CD1c-positive myeloid dendritic cell (primary cell): Measurements from ENCODE around the gene FAM151A.

ENCODE experiments used
- DNase-seq: peaks from one replicate; pipeline ENCODE4 v3.0.0-alpha.2; 2016; ENCODE audit errors: extremely low spot score

FAM151A gene

DNA sequence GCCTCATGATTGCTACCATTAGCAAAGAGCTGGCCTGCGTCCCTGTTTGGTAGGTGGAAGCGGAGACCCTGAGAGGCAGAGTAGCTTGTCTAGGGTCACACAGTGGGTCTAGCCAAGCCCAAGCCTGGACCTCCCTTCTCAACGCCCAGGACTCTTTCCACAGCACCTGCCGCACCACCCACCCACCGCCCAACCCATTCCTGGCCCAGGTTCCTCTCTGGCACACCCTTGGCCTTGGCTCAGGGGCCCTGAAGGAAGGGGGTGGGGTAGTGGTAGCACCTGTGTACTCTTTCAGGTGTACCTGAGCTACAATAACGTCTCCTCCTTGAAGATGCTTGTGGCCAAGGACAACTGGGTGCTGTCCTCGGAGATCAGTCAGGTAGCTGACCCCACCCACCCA, 19.3 kb downstream of the FAM151A start:
- DNase-seq, result no peak

DNA sequence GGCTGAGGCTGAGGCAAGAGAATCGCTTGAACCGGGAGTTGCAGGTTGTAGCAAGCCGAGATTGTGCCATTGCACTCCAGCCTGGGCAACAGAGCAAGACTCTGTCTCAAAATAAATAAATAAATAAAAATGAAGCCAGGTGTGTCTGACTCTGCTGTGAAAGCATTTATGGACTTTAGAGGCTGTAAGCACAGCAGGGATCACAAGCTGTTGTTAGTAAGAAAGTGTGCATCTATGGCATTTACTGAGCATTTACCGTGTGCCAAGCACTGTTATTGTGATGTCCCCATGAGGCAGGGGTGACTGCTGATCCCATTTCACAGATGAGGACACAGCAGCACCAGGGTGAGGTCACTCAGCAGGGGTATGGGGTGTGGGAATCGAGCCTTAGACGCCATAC, 20.1 kb downstream of the FAM151A start:
- no peak for DNase-seq

GRCh38 chr1:54602554-54602953, 20.8 kb downstream of the FAM151A start:
- DNase-seq, result no peak

DNA sequence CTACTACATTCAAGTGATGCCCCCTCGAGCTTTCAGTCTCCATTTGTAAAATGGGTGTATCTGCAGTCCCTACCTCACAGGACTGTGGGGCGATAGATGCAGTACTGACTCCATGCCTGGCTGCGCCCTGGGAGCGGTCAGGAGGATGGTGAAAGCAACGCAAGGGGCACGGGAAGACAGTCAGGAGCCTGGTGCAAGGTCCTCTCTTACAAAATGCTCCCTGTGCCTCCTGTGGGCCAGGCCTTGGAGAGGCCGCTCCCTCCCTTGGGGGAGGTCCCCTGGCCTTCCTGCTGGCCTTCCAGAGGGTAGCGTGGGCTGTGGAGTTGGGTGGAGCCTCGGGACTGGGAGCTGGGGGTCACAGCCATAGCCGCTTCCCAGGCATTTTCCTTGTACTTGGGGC, 21.6 kb downstream of the FAM151A start:
- DNase-seq, result no peak

DNA sequence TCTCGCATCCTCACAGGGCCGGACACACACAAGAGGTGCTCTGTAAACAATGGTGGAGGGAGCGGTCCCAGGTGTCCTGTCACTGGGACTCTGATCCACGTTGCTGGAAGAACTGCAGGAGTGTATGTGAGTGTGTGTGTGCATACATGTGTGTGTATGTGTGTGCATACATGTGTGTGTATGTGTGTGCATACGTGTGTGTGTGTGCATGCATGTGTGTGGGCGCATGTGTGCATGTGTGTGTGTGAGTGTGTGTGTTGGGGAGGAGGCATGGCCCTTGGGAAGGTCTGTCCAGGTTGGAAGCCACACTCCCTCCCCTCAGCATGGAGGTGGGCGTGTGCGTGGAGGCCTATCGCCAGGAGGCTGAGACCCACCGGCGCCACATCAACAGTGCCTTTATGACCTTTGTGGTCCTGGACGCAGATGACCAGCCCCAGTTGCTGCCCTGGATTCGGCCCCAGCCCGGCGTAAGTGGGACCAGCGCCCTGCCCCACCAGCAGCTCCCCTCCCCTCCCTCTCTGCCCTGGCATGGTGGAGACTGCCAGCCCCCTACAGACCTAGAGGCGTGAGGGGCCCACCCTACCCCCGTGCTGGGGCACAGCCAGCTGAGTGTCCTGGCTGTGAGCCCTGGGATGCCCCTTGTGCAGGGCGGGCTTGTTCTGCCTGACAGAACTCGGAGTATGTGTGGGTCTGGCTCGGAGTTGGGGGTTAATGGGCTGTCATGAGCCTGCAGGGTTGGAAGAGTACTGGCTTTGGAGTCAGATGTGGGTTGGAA, 22.2 kb downstream of the FAM151A start:
- no peak for DNase-seq

GRCh38 chr1:54599211-54599823, 24.0 kb downstream of the FAM151A start:
- no peak for DNase-seq

DNA sequence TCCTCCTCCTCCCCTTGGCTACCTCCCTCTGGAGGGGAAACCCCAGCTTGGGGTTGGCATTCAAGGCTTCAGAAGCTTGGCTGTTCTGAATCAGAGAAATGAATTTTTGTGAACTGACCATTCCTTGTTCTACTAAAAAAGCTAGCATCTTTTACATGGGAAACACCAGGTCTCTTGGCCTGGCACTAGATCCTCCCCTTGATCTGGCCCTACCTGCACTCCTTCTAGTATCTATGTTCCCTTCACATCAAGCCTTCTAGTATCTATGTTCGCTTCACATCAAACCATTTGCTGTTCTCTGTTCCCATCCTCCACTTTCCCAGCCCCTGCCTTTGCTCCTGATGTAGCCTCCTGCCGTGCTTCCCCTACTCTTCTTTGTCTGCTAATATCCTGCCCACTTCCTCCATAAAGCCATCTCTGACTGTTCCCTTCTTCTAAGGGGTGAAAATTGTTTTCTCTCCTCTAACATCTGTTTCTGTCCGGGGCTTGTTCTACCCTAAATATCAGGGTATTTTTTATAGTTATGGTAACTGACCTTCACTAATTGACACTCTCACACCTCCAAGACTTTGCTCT, 25.8 kb downstream of the FAM151A start:
- DNase-seq, result no peak

DNA sequence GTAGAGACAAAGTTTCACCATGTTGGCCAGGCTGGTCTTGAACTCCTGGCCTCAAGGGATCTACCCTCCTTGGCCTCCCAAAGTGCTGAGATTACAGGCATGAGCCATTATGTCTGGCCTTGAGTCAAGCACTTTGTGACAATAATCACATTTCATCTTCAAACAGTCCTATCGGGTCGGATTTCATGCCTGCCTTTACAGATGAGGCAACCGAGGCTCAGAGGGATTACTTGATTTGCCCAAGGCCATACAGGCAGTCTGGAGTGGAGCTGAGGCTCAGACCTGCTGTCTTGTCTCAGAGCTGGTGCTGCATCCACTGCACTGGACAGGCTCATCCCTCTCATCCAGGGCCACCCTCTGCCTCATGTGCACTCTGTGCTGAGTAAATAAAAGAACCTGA, 26.6 kb downstream of the FAM151A start:
- DNase-seq, result no peak

DNA sequence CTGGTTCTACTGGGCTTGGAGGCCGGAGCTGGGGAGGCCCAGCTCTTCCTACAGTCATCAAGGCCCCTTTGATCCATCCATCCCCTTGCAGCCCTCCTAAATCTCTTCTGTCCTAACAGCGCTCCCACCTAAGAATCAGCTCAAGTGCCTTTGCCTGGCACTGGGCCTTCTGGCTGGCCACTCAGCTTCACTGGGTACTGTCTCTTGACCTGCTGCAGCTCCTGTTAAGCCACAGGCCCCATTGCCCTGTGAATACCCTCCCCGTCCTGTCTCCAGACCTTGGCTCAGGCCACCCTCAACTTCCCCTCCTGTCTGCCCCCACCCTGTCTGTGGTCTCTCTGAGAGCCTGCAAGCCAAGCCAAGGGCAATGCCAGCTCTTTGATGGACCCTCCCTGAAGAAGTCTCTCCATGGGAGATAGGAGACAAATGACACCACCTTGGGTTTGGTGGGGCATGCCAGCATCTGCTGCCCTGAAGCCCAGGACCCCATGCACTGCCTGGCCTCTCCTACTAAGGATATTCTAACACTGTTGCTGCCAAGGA, 27.3 kb downstream of the FAM151A start:
- no peak for DNase-seq

GRCh38 chr1:54594463-54594862, 28.9 kb downstream of the FAM151A start:
- no peak for DNase-seq

- DNase-seq, result no peak
Measured at GRCh38 chr1:54593571-54594160, 29.7 kb downstream of the FAM151A start.

DNA sequence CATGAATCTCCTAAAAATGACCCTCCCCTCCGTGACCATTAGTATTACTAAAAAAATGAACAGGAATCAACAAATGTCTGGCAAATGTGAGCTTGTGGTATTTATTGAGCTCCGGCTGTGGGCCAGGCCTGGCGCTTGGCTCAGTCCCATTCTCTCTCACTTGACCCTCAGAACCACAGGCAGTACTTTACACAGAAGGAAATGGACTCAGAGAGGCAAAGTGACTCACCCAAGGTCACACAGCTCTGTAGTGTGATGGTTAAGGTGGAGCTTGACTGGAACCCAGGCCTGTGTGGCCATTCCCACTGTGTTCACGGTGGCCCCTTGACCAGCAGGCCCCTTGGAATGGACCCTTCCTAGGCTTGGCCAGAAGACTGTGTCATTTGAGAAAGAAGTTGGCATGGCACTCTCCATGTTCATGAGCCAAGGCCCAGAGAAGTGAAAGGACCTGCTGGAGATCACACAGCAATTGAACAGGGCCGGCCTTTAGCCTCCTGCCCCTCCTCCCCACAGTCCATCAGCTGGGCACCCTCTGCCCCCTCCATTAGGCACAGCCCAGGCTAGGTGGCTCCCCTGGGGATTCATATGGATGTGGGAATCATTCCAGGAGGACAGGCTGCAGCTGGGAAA, 32.1 kb downstream of the FAM151A start:
- DNase-seq, result no peak

- no peak for DNase-seq
Measured at GRCh38 chr1:54588377-54588776, 34.9 kb downstream of the FAM151A start.

GRCh38 chr1:54585181-54586066, 37.9 kb downstream of the FAM151A start:
- DNase-seq, result no peak

DNA sequence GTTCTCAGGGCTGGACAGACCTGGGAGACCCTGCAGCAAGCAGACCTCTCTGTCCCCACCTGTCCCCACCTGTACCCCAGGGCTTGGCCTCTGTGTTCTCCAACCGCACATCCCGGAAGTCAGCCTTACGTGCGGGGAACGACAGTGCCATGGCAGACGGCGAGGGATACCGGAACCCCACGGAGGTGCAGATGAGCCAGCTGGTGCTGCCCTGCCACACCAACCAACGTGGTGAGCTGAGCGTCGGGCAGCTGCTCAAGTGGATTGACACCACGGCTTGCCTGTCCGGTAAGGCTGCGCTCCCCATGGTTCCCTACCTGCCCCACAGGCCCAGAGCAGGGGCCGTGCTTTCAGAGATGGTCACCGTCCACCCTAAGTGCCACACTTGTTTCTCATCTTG, 38.8 kb downstream of the FAM151A start:
- DNase-seq, result no peak

- DNase-seq, result no peak
Measured at GRCh38 chr1:54583871-54584270, 39.5 kb downstream of the FAM151A start.

GRCh38 chr1:54583307-54583686, 40.0 kb downstream of the FAM151A start:
- no peak for DNase-seq

DNA sequence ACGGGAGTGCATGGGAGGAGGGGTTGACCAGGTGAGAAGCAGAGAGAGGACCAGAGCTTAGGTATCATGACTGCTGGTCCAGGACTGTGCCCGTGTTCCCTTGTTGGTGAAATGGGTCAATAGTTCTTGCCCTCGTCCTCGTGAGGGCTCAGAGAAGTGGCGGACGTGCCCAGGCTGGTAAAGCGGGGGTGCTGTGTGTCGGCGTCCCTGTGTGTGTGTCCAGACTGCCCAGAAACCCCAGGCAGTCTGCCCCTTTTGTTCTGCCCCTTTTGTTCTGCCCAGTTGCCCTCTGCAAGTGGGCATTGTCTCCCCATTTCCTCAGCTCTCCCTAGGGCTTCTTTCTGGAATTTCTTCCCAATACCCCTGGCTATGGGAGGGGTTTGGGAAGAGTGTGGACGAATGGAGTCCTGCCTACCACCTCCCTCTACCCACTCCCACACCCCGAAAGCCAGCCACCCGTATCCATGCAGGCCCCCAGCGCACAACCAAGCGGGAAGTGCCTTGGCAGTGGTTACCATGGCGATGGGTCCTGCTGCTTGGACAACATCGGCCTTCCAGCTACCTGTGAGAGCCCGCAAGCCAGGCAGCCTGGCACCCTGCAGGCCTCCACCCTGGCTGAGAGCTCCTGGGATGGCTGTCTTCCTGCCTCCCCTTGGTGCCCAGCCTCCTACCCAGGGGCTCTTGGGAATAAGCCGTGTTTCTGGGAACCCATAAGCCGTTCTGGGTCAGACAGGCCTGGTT, 40.6 kb downstream of the FAM151A start:
- no peak for DNase-seq

- no peak for DNase-seq
Measured at GRCh38 chr1:54581621-54582035, 41.7 kb downstream of the FAM151A start.

DNA sequence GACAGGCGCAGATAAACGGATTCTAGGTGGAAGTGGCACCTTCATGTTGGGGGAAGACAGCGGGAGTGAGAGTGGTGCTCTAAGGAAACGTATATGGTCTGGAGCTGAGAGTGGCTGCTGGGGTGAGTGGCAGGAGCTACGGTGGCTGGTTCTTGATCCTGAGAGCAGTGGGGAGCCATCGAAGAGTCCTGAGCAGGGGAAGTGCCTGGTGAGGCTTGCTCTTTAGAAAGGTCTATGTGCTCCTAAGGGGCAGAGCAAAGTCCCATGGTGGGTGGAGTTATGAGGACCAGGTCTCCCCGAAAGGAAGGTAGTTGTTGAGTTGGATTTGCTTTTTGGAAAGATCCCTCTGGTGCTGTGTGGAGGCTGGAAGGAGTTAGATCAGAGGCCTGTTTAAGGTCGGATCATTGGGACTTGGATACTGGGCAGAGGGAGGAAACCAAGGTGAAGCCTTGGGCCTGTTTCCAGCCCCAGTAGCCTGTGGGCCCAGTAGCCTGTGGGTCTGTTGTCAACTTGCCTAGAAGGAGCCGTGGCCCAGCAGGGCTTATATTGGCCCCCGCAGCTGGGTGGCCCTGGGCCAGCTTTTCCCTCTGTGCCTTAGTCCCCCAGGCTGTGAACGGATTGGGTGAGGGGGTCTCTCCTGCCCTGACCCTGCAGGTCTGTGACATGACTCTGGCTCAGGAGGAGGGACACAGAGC, 42.3 kb downstream of the FAM151A start:
- no peak for DNase-seq
